NCI-H187 treated with DMSO at 0.1 percent for 48 hours (cell line): ENCODE data around the gene GNG12.

Source experiments
- DNase-seq: peaks from one replicate; lab custom pipeline; 2025; lab: John Stamatoyannopoulos, UW

The GNG12 gene

DNA sequence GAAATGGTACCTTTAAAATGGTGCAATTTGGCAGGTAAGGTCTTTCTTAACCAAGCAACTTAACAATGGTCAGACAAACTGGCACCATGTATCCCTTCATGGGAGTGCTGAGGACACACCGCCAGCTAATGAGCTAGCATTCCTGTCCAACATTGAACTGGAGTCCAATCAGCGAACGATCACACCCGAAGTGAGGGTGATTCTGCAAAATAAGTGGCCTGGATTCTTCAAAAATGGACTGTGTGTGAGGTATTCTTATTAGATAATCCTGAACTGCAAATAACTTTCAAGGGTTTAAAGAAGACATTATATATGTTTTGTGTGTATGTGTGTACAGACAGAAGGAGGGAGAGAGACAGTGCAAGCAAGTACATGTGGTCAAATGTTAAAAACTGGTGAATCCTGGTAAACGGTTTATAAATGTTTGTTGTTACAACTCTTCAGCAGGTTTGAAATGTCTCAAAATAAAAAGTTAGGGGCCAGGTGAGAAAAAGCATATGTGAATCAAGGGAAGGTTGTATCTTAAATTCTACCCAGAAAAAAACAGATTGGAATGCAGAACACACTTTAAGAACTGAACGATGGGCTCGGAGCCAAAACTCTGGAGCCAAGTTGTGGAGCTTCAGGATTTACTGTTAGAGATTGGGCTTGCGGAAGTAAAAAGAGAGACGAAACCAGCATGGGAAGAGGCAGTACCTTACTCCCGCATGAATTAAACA is 127.4 kb downstream of the GNG12 start:
- DNase-seq: no peak

DNA sequence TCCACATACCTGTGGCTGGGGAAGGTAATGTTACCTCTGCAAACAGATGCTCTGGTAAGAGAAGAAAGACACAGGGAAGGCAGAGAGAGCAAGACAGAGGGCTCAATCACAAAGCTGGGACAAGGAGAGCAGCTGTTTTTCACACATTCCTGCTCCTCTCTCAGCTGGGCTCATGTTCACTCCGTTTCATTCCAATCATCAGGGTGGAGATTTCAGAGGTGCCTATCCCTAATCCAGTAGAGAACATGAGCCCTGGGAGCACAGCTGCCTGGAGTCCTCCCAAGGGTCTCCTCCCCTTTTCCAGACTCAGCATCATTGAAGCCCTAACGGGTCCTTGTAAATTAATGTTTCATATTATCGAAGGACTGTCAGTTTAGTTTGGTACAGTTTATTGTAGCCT is 128.9 kb downstream of the GNG12 start:
- DNase-seq: no peak

DNA sequence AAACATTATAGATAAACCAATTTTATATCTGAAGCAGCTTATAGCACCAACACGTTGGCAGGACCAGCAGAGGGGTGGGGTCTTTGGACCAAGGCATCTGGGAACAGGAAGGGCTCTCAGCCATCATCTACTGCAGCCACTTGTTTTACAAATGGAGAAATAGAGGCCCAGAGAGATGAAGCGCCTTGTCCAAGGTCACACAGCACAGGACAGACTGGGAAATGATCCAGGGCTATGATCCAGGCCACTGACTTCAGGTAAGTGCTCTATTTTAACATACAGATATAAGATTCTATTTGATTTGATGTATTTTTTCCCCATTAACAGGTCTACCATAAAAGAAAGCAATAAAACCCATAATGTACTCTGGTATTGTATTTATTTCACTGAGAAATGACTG is 131.4 kb downstream of the GNG12 start:
- no peak for DNase-seq

DNA sequence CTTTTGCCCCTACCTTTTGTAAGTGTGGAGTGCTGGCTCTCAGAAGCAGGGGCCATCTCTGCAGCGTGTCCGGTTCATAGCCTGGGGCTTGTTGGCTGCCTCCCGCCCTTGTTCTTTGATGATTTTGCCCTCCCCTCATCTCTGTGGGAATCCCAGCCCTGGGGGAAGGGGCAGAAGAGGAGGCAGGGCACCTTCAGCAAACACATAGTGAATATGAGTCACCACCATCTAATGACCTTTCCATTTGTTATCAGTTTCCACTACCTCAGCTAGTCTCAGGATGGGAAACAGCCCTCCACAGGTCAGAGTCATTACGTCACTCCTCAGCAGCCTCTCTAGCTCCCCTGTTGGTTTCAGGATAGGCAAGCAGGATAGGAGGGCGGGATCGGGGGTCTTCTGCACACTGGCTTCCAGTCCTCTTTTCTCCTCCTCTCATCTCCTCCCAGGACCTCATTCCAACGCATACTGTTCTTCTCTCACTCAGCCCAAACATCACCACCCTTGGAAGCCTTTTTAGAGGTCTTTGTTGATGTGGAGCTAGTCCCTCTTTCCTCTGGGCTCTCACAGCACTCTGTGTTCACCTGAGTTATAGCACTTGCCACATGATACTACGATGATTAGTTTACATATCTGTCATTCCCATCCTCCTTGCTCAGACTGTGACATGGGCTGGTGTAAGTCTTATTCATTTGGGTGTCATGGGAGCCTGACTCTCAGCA is 132.4 kb downstream of the GNG12 start:
- no peak for DNase-seq

DNA sequence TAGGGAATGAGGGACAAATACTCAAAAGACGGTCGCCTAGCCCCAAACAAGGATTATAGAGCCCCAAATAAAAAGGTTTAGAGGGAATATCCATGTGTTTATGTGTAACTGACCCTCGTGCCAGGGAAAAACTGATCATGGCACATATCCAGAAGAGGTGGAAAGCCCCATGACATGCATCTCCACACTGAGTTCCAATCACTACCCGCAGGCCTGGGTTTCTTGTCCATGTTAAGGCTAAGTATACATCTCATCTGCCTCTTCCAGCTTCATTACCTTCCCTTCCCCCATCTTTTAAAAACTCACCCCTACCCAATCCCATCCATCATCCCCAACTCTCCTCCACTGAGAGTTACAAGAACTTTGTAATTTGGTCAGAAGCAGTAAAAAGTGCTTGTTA is 133.0 kb downstream of the GNG12 start:
- no peak for DNase-seq

DNA sequence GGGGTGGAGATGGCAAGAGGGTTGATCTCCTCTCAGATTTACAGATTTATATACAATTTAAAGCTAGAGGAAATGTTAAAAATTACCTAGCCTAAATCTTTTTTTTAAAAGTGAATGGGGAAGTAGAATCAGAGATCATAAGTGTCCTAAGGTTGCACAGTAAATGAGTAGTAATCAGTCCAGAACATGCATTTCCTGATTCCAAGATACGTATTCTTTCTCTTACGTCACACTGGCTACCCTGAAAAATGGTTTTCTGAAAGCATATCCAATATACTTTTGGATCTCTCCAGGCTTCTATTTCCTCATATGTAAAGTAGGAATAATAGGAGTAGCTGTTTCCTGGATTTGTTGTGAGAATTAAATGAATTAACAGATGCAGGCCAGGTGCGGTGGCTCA is 136.6 kb downstream of the GNG12 start:
- DNase-seq: no peak

DNA sequence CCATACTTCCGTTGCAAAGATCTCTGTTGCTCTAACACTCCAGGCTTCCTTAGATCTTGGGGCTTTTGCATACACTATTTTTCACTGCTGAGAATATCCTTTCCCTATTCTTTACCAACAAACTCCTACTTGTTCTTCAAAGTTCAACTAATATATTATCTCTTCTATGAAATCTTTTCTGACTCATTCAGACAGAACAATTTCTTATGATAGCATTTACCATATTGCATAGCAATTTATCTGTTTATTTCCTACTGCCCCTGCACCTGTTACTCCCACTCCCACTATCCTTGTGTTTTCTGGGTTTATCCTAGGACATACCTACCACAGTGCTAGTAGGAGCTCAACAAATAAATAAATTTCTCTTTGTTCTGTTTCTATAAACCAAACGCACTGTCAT is 137.3 kb downstream of the GNG12 start:
- DNase-seq: no peak

DNA sequence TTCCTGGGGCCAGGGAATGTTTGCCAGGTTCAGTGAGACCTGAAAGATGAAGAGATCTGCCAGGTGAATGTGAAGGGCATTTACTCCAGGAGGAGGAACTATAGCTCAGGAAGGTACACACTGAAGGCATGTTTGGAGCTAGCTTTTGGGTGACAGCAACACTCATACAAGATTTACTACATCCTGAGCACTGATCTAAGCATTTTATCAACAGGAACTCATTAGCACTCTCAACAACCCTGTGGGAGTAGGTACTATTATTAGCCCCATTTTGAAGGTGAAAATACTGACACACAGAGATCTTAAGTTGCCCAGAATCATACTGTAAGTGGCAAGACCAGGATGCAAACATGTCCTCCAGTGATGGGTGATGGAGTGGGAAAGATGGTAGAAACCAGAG is 141.6 kb downstream of the GNG12 start:
- DNase-seq: no peak

DNA sequence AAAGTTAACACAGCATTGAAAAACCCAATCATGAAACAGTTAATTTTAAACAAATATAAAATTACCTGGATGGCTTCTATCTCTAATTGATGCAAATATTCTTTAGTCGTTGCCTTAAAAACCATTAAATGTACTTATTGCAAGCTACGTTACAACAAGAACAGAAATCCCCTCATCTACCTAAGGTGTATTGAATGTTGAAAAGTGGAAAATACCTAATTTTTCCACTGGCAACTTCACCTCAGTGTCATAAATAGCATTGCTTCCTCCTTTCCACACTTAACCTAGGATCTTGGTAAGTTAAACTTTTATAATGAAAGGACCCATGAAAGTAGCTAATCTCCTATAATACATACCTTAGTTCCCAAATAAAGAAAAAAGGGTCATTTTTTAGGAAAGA is 142.9 kb downstream of the GNG12 start:
- no peak for DNase-seq

DNA sequence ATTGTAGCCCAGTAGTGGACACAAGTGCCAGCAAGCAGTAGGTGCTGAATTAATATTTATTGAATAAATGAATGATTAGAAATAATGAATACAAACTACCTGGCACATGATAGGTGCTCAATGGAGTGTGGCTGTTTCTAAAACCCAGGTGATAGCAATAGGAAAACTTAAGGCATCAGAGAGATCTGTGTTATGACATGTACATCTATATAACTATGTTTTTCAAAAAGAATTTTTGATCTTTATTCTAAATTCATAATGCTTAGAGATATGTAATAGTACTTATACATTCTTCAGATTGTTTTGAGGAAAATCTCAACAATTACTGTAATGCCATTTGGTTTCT is 143.3 kb downstream of the GNG12 start:
- no peak for DNase-seq

DNA sequence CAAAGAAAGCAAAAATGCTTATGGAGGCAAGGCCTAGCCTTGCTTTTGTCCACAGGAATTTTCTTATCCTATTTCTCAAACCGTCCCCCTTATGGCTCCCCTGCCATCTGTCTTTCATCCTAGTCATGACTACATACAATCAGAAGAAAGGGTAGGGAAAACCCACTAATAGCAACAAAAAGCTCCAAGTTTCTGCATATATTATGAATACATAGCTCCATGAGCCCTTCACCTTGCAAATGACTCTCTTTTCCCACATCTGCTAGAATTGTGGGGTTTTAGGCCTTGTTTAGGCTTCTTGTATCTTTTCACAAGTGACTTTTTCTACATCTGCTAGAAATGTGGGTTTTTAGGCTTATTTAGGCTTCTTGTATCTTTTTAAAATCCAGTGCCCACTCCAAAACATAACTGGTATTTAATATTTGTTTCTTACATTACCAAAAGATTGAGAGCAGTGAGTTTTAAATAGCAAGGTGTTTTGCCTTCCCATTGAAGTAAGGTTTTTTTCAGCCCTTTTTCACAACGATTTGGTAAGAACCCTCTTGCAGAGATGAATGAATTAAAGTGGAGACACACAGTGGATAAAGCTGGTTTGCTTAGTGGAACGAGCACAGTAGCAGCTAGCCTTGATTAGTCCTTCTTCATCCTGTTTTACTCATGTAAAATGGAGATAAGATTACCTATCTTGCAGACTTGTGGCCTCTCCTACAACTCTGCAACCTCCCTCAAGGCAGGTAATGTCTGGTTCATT is 143.8 kb downstream of the GNG12 start:
- DNase-seq: no peak

DNA sequence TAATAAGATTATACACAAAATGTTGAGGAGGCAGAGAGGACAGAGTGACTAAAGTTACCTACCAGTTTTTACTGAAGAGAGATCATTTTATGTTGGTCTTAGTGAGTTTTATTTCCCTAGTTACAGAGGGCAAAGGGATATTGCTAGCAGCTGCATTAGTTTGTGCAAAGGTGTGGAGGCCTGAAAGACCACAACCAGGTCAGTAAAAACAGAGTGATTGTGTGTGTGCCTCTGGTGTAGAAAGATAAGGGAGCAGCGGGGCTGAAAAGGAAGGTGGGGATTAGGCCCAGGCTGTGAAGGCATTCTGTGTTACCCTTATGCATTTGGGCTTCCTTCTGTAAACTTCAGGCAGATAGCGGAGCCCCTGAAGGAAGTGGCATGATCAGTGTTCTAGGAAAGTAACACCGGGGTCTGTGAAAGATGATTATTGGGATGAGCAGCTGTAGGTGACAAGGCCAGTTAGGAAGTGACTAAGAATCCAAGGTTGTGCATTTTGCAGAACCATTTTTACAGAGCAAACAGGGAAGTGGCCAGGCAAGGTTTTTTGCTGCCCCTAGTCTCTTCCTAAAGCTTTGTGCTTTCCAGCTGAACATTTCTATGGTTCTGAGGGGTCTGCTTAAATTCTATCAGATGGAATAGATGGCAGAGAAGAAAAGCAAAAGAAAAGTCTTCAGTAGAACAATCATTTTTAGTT is 144.6 kb downstream of the GNG12 start:
- no peak for DNase-seq

DNA sequence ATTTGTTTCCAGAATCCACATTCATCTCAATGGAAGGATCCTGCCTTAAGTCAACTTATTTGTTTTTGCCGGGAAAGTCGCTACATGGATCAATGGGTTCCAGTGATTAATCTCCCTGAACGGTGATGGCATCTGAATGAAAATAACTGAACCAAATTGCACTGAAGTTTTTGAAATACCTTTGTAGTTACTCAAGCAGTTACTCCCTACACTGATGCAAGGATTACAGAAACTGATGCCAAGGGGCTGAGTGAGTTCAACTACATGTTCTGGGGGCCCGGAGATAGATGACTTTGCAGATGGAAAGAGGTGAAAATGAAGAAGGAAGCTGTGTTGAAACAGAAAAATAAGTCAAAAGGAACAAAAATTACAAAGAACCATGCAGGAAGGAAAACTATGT is 145.6 kb downstream of the GNG12 start:
- no peak for DNase-seq

DNA sequence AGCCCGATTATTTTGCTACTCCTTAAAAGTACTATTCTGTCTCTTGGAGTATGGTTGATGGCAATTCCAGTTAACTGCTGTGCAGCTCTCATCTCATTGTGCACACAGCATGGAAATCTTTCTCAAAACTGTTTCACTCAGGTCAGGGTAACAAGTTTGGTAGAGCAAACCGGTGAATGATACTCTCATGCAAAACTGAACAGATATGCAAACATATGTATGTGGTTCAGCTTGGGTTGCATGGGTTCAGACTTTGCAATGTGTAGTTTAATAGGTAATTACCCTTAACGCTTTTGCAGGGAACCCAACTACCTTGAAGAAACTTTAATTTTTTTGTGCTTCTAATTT is 146.1 kb downstream of the GNG12 start:
- no peak for DNase-seq

DNA sequence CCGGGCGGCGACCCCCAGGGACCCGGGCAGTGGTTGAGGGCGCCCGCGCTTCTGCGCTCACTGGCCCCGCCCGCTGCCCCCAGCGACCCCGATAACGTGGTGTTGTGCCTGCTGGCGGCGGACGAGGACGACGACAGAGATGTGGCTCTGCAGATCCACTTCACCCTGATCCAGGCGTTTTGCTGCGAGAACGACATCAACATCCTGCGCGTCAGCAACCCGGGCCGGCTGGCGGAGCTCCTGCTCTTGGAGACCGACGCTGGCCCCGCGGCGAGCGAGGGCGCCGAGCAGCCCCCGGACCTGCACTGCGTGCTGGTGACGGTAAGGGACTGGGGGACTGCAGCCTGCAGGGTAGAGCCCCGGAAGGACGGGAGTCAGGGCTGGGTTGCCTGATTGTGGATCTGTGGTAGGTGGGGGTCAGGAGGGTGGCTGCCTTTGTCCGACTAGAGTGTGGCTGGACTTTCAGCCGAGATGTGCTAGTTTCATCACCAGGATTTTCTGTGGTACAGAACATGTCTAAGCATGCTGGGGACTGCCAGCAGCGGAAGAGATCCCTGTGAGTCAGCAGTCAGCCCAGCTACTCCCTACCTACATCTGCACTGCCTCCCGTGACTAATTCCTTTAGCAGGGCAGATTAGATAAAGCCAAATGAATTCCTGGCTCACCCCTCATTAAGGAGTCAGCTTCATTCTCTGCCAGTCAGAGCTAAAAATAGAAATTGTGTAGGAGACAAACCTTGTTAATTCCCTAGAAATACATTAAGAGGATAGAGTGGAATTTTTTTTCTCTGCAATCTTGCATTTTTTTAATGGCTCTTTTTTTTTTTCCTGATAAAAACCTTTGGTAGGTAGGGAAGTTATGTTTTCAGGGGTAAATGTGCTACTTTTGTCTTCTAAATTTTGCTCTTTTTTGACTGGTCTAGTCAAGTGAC is 146.7 kb downstream of the GNG12 start:
- DNase-seq: peak; percentile 35

DNA sequence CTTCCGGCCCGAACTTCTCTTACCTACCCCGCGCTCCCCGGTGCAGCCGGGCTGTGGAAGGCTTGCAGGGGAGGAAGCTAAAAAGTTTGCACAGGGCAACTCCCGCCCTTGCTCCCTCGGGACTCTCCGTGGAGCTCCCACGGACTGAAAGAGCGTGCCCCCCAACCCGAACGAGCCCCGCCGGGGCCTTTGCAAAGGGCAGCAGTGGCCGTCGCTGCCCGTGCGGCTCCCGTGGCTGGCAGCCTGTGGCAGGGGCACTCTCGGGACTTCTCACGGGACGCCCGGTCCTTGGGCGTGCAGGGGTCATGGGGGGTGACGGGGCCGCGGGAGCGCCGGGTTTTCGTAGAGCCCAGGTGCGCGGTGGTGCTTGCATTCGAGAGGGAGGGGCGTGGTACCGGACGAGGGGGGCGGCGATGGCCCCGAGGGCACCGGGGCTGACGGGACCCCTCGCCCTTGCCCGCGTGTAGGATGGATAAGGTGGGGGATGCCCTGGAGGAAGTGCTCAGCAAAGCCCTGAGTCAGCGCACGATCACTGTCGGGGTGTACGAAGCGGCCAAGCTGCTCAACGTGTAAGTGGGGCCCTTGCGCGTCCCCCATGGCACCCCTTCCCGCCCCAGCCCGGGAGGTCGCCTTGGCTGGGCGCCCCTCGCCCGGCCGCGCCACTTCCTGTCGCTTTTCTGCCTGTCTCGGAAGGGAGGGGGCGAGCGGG is 147.6 kb downstream of the GNG12 start:
- no peak for DNase-seq

DNA sequence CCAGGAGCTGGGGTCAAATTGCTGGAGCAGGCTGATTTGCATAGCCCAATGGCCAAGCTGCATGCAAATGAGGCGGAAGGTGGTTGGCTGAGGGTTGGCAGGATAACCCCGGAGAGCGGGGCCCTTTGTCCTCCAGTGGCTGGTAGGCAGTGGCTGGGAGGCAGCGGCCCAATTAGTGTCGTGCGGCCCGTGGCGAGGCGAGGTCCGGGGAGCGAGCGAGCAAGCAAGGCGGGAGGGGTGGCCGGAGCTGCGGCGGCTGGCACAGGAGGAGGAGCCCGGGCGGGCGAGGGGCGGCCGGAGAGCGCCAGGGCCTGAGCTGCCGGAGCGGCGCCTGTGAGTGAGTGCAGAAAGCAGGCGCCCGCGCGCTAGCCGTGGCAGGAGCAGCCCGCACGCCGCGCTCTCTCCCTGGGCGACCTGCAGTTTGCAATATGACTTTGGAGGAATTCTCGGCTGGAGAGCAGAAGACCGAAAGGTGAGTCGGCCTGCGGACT is 148.2 kb downstream of the GNG12 start, which contains the start of gene GADD45A:
Gene GADD45A (plus strand): TSS at position 135 of the 491 bp plus-strand sequence. CDS start 294 bp downstream, at position 429.
- DNase-seq: peak; percentile 95

DNA sequence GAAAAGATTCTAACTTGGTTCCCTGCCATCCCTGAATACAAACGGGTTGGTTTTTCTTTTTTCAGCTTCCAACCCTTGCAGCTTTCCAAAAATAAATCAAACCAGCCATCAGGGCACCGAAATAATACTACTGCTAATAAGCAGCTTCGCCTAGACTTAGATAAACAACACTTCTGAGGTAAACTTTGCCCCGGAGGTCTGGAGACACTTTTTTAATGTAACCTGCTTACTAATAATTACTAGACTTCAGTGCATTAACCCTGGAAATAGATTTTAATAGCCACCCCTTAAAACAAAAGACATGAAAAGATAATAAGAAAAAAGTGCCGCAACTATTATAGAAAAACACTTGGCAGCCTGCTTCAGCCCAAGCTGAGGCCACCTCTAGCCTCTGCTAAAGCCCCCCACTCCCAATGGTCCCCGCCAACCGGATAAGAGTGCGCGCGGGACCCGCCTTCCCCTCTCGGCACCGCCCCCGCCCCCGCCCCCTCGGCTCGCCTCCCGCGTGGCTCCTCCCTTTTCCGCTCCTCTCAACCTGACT is 148.7 kb downstream of the GNG12 start:
- no peak for DNase-seq

DNA sequence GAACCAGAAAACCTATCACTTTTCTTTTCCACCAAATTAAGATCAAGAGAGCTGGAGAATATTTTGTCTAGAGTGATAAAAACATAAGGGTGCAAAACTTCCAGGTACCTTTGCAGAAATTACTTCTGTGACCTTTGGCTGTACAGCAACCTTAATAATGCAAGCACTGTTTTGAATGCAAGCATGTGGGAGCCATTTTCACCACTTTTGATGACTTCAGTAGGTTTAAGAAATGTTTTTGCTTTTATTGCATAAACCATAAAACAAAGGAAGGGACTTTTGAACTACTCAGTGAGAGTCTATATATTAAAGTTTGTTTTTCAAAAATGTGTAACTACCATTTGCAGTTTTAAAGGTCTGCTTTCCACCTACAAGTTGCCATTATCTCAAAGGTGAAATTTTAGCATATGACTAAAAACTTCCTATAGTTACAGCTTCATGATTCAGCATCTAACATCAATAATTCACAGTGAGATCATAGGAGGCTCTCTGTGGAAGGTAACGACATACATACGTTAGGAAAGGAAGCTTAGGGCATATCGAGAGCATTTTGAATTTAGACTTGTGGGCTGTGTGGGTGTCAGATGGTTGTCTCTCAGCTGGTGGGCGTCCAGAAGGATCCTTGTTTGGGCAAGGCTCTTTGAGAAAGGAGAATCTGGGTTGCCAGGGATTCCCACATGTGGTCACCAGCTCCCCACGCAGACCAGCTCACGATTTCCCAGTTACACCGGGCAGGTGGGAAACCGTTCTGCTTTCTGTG is 149.3 kb downstream of the GNG12 start:
- no peak for DNase-seq

DNA sequence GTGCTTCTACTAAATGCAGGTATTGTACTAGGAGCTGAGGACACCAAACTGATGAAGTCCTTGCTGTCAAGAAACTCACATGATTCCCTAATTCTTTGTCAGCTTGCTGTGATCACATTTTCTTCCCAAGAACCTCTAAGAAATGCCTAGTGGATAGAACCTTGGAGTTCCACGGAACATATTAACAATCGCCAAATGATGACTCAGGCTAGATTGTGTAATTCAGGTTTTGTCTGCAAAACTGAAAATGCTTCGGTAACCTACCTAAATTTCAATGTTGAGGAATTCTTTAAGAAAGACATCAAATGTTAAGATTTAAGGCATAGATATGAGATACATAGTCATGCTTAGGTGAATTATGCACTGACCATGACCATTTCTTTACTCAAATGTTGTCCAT is 150.0 kb downstream of the GNG12 start:
- DNase-seq: no peak
